ENCODE measurements around the gene GLIS1. TPM values are rescaled to one million over a fixed set of nuclear protein-coding genes. Genes with fewer than 3 reads are reported as not detected.

Gene GLIS1
- total and polyA plus RNA-seq, 12 donors, result 0.06 to 0.10 (median 0.09) TPM; not detected in 7

GRCh38 chr1:53747841-53748240 lies 8.9 kb upstream of the GLIS1 start:
- ATAC-seq, result no peak
- WGBS, 2 donors, result 89 to 90% methylated on average over 8 of the region's 8 CpGs
- peaks cover 0 to under 1% (median 0%) of the 10 kb centered on the region in 11 donors for H3K9me3 ChIP-seq
- no peak for DNase-seq
- no peak overlapping the region for H3K27ac ChIP-seq
- TF ChIP-seq CTCF (IDR thresholded peaks at IDR 0.05), result no peak
- H3K4me3 ChIP-seq, result no peak overlapping the region
- intact Hi-C loops (cut with DNase I), result no loop called here
- H3K4me1 ChIP-seq, result no peaks in the 10 kb centered on the region
- no peaks in the 10 kb centered on the region for H3K36me3 ChIP-seq
- H3K27me3 ChIP-seq, result peaks cover 0 to 26% (median 13%) of the 10 kb centered on the region in 7 donors

- no peaks in the 10 kb centered on the region for H3K36me3 ChIP-seq
- intact Hi-C loops (cut with DNase I), result no loop called here
- no peak for ATAC-seq
- peaks cover 7 to 19% (median 18%) of the 10 kb centered on the region in 9 donors for H3K4me1 ChIP-seq
- H3K27ac ChIP-seq, result no peak overlapping the region
- H3K4me3 ChIP-seq, result no peak overlapping the region
- no peak for DNase-seq
- no peak for TF ChIP-seq CTCF (IDR thresholded peaks at IDR 0.05)
- 87 to 91% methylated on average over 8 of the region's 8 CpGs for WGBS, 2 donors
- H3K27me3 ChIP-seq, result peaks cover 0 to 85% (median 77%) of the 10 kb centered on the region in 7 donors
- peaks cover 0 to 4% (median 0%) of the 10 kb centered on the region in 11 donors for H3K9me3 ChIP-seq
Measured at GRCh38 chr1:53740621-53741105, 1.7 kb upstream of the GLIS1 start.

DNA sequence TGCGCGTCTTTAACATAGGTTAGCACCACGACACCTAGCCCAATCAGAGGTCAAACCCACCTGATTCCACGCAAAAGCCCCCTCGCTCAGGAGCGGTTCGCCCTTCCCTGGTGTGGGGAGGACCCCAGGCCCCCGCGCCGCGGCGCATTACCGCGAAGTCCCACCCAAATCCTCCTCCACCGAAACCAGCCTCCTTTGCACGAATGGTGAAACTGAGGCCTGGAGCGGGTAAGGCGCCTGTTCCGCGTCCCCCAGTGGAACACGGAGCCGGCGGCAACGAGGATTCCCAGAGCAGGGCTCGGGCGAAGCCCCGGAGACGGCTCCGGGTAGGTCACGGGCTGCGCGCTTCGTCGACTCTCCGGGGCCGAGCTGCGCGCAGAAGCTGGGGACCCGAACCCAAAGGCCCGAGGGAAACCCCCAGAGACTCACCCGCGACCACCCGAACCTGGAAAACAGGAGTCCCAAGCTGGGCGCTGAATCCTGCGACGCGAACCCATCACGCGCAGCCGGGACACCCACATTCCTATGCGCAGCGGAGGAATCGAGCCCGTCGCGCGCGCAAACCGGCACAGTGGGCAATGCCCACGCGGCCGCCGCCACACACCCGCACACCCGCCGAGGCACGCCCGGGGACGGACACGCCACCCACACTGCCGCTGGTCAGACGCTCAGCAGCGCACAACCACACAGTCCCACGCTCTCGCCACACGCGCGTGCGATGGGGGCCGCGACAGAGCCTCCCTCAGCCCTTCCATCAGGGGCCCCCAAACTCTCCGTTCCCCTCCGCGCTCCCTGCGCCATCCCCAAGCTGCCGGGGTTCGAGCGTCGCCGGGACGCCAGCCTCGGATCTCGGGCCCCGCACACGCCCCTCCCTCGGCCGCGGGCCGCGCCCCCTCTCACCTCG lies 507 bp downstream of the GLIS1 start:
- Histone ChIP-seq H3K9me3 (peaks cover 0 to 4% (median 0%) of the 10 kb centered on the region in 11 donors), H3K4me3 (peak overlapping the region; percentile 50 to 76 (median 65)), H3K36me3 (no peaks in the 10 kb centered on the region), H3K27me3 (peaks cover 0 to 92% (median 71%) of the 10 kb centered on the region in 7 donors), H3K27ac (no peak overlapping the region), H3K4me1 (peaks cover 7 to 19% (median 18%) of the 10 kb centered on the region in 9 donors)
- DNase-seq, result peak; percentile 5 to 13
- intact Hi-C loops (cut with DNase I), result no loop called here
- no peak for TF ChIP-seq CTCF (IDR thresholded peaks at IDR 0.05)
- peak in 4 of 8 donors; percentile 8 to 27 (median 18) for ATAC-seq
- 1% methylated on average over 94 to 101 of the region's 101 CpGs for WGBS, 2 donors

DNA sequence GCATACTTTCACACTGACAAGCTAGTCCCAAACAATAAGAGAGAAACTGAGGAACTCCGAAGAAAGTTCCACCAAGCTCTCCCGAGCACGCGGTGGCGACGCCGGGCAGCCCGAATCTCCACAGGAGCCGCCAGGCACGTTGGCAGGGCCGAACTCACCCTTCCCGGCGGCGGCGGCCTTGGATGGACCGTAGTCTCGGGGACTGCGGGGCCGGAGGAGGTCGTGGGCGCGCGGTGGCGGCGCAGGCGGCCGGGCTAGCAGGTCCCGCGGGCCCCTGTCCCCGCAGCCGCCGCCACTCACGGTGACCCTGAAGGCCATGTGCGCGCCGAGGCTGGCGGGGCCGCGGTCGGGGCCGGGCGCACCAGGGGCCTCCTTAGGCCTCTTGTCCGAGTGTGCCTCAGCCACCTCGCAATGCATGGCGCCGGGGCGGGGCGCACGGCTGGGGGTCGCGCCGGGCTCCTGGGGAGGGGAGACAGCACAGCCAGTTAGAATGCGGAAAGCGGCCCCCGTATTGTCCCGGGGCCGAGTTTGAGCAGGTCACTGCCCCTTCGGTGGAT lies 1.2 kb downstream of the GLIS1 start:
- H3K9me3 ChIP-seq, result peaks cover 0 to 3% (median 0%) of the 10 kb centered on the region in 11 donors
- 2 to 3% methylated on average over 58 of the region's 58 CpGs for WGBS, 2 donors
- DNase-seq, result peak in 1 of 2 donors; percentile 21
- intact Hi-C loops (cut with DNase I), result no loop called here
- TF ChIP-seq CTCF (IDR thresholded peaks at IDR 0.05), result no peak
- H3K27me3 ChIP-seq, result peaks cover 0 to 90% (median 64%) of the 10 kb centered on the region in 7 donors
- ATAC-seq, result peak in 1 of 8 donors; percentile 28
- H3K27ac ChIP-seq, result no peak overlapping the region
- peak overlapping the region; percentile 50 to 76 (median 65) for H3K4me3 ChIP-seq
- peaks cover 7 to 19% (median 18%) of the 10 kb centered on the region in 9 donors for H3K4me1 ChIP-seq
- H3K36me3 ChIP-seq, result no peaks in the 10 kb centered on the region
